Measurements from ENCODE around the gene LUZP4. TPM values are rescaled to one million over a fixed set of nuclear protein-coding genes. Genes with fewer than 3 reads are reported as not detected.

The LUZP4 gene
- total and polyA plus RNA-seq, 2 of the 8 experiments (the other 6 are each of a cell fraction or from before 2014, with no cell fraction given), result 0.17 TPM; not detected in 1

- TF ChIP-seq SIX5 (IDR thresholded peaks at IDR 0.05; ENCODE audit: low read depth, low read length) (no peak), NANOG (IDR thresholded peaks at IDR 0.05; ENCODE audit: insufficient read depth, low read depth, low read length, poor library complexity, severe bottlenecking) (no peak), JUN (IDR thresholded peaks at IDR 0.05; ENCODE audit: low read depth, low read length) (no peak), E2F6 (IDR thresholded peaks at IDR 0.05) (no peak), FOSL1 (IDR thresholded peaks at IDR 0.05; ENCODE audit: insufficient read depth, low read depth, low read length) (no peak)
- TF ChIP-seq, protein P1, sequence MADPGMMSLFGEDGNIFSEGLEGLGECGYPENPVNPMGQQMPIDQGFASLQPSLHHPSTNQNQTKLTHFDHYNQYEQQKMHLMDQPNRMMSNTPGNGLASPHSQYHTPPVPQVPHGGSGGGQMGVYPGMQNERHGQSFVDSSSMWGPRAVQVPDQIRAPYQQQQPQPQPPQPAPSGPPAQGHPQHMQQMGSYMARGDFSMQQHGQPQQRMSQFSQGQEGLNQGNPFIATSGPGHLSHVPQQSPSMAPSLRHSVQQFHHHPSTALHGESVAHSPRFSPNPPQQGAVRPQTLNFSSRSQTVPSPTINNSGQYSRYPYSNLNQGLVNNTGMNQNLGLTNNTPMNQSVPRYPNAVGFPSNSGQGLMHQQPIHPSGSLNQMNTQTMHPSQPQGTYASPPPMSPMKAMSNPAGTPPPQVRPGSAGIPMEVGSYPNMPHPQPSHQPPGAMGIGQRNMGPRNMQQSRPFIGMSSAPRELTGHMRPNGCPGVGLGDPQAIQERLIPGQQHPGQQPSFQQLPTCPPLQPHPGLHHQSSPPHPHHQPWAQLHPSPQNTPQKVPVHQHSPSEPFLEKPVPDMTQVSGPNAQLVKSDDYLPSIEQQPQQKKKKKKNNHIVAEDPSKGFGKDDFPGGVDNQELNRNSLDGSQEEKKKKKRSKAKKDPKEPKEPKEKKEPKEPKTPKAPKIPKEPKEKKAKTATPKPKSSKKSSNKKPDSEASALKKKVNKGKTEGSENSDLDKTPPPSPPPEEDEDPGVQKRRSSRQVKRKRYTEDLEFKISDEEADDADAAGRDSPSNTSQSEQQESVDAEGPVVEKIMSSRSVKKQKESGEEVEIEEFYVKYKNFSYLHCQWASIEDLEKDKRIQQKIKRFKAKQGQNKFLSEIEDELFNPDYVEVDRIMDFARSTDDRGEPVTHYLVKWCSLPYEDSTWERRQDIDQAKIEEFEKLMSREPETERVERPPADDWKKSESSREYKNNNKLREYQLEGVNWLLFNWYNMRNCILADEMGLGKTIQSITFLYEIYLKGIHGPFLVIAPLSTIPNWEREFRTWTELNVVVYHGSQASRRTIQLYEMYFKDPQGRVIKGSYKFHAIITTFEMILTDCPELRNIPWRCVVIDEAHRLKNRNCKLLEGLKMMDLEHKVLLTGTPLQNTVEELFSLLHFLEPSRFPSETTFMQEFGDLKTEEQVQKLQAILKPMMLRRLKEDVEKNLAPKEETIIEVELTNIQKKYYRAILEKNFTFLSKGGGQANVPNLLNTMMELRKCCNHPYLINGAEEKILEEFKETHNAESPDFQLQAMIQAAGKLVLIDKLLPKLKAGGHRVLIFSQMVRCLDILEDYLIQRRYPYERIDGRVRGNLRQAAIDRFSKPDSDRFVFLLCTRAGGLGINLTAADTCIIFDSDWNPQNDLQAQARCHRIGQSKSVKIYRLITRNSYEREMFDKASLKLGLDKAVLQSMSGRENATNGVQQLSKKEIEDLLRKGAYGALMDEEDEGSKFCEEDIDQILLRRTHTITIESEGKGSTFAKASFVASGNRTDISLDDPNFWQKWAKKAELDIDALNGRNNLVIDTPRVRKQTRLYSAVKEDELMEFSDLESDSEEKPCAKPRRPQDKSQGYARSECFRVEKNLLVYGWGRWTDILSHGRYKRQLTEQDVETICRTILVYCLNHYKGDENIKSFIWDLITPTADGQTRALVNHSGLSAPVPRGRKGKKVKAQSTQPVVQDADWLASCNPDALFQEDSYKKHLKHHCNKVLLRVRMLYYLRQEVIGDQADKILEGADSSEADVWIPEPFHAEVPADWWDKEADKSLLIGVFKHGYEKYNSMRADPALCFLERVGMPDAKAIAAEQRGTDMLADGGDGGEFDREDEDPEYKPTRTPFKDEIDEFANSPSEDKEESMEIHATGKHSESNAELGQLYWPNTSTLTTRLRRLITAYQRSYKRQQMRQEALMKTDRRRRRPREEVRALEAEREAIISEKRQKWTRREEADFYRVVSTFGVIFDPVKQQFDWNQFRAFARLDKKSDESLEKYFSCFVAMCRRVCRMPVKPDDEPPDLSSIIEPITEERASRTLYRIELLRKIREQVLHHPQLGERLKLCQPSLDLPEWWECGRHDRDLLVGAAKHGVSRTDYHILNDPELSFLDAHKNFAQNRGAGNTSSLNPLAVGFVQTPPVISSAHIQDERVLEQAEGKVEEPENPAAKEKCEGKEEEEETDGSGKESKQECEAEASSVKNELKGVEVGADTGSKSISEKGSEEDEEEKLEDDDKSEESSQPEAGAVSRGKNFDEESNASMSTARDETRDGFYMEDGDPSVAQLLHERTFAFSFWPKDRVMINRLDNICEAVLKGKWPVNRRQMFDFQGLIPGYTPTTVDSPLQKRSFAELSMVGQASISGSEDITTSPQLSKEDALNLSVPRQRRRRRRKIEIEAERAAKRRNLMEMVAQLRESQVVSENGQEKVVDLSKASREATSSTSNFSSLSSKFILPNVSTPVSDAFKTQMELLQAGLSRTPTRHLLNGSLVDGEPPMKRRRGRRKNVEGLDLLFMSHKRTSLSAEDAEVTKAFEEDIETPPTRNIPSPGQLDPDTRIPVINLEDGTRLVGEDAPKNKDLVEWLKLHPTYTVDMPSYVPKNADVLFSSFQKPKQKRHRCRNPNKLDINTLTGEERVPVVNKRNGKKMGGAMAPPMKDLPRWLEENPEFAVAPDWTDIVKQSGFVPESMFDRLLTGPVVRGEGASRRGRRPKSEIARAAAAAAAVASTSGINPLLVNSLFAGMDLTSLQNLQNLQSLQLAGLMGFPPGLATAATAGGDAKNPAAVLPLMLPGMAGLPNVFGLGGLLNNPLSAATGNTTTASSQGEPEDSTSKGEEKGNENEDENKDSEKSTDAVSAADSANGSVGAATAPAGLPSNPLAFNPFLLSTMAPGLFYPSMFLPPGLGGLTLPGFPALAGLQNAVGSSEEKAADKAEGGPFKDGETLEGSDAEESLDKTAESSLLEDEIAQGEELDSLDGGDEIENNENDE (IDR thresholded peaks at IDR 0.05; ENCODE audit: insufficient replicate concordance, low read length), result no peak
Measured at GRCh38 chrX:115260330-115260729, 29.2 kb upstream of the LUZP4 start (continued).
